Measurements from ENCODE around the gene RGS11.
"Not testable (repeated sequence)": the region's sequence is repeated elsewhere in the genome, so short reads cannot be mapped to it uniquely, and the experiment has no call there.

The RGS11 gene

DNA sequence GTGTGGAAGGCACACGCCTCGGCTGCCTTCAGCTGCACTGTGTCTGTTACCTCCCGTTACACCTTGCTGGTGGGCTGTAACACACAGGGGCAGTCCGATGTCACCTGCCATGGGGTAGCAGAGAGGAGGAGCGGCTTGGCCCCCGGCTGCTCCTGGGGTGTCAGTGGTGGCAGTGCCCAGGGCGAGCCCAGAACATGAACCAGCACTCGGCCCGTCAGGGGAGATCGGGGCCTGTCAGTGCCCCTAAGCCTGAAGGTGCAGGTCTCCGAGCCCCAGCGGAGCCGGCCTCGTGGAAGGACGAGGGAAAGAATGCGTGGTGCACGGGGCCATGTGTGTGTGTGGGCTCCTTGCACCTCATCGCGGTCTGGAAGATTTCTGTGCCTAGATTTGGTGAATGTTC is 15.4 kb downstream of the RGS11 start:
- peaks cover 11% of the 10 kb centered on the region; the same call in 1 of the 2 replicates for H3K36me3 ChIP-seq (ENCODE audit: low read depth)

DNA sequence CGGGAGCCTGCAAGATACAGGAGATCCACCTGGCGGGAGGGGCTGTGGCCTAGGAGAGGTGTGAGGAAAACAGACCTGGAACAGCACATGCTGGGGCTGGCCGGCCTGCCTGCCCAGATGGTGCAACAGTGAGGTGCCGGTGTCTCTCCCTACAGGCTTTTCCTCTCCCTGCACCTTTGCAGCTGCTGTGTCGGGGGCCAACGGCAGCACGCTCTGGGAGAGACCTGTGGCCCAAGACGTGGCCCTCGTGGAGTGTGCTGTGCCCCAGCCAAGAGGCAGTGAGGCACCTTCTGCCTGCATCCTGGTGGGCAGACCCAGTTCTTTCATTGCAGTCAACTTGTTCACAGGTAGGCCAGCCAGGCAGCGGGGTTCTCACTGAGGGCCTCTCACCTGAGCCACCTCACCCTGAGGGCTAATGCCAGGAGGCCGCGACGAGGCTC is 15.9 kb downstream of the RGS11 start:
- H3K9me3 ChIP-seq (ENCODE audit: severe bottlenecking), result no peaks in the 10 kb centered on the region
- ATAC-seq (ENCODE audit: low read depth) (no peak), DNase-seq (ENCODE audit: low spot score) (peak; percentile 60)
- H3K4me1 ChIP-seq (ENCODE audit: insufficient read depth, poor library complexity, severe bottlenecking), result no peaks in the 10 kb centered on the region
- no peak overlapping the region for H3K27ac ChIP-seq (ENCODE audit: poor library complexity, severe bottlenecking)
- TF ChIP-seq, protein P1, sequence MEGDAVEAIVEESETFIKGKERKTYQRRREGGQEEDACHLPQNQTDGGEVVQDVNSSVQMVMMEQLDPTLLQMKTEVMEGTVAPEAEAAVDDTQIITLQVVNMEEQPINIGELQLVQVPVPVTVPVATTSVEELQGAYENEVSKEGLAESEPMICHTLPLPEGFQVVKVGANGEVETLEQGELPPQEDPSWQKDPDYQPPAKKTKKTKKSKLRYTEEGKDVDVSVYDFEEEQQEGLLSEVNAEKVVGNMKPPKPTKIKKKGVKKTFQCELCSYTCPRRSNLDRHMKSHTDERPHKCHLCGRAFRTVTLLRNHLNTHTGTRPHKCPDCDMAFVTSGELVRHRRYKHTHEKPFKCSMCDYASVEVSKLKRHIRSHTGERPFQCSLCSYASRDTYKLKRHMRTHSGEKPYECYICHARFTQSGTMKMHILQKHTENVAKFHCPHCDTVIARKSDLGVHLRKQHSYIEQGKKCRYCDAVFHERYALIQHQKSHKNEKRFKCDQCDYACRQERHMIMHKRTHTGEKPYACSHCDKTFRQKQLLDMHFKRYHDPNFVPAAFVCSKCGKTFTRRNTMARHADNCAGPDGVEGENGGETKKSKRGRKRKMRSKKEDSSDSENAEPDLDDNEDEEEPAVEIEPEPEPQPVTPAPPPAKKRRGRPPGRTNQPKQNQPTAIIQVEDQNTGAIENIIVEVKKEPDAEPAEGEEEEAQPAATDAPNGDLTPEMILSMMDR (IDR thresholded peaks at IDR 0.05; ENCODE audit: poor library complexity, severe bottlenecking), result no peak
- no peaks in the 10 kb centered on the region for H3K27me3 ChIP-seq (ENCODE audit: insufficient read depth, poor library complexity, severe bottlenecking)
- H3K36me3 ChIP-seq (ENCODE audit: low read depth), result peaks cover 11% of the 10 kb centered on the region; the same call in 1 of the 2 replicates
- no peak overlapping the region for H3K4me3 ChIP-seq (ENCODE audit: severe bottlenecking)

More for the DNA sequence above, 15.4 kb downstream of the RGS11 start:
- Histone ChIP-seq H3K27me3 (ENCODE audit: insufficient read depth, poor library complexity, severe bottlenecking) (no peaks in the 10 kb centered on the region), H3K4me3 (ENCODE audit: severe bottlenecking) (no peak overlapping the region), H3K9me3 (ENCODE audit: severe bottlenecking) (no peaks in the 10 kb centered on the region), H3K4me1 (ENCODE audit: insufficient read depth, poor library complexity, severe bottlenecking) (no peaks in the 10 kb centered on the region), H3K27ac (ENCODE audit: poor library complexity, severe bottlenecking) (no peak overlapping the region)
- DNase-seq (ENCODE audit: low spot score) (no peak), ATAC-seq (ENCODE audit: low read depth) (no peak)
- TF ChIP-seq, protein P1 (IDR thresholded peaks at IDR 0.05; ENCODE audit: poor library complexity, severe bottlenecking), result no peak

GRCh38 chr16:259226-259625 is 16.5 kb downstream of the RGS11 start:
- no peak for ATAC-seq (ENCODE audit: low read depth)
- DNase-seq (ENCODE audit: low spot score), result no peak
- H3K4me3 ChIP-seq (ENCODE audit: severe bottlenecking), result no peak overlapping the region
- no peaks in the 10 kb centered on the region for H3K9me3 ChIP-seq (ENCODE audit: severe bottlenecking)
- no peaks in the 10 kb centered on the region for H3K4me1 ChIP-seq (ENCODE audit: insufficient read depth, poor library complexity, severe bottlenecking)
- H3K27me3 ChIP-seq (ENCODE audit: insufficient read depth, poor library complexity, severe bottlenecking), result no peaks in the 10 kb centered on the region
- H3K27ac ChIP-seq (ENCODE audit: poor library complexity, severe bottlenecking), result no peak overlapping the region
- H3K36me3 ChIP-seq (ENCODE audit: low read depth), result peaks cover 11% of the 10 kb centered on the region
- TF ChIP-seq, protein P1 (IDR thresholded peaks at IDR 0.05; ENCODE audit: poor library complexity, severe bottlenecking), result no peak

DNA sequence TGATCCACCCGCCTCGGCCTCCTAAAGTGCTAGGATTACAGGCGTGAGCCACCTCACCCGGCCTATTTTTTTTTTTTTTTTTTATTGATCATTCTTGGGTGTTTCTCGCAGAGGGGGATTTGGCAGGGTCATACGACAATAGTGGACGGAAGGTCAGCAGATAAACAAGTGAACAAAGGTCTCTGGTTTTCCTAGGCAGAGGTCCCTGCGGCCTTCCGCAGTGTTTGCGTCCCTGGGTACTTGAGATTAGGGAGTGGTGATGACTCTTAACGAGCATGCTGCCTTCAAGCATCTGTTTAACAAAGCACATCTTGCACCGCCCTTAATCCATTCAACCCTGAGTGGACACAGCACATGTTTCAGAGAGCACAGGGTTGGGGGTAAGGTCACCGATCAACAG is 17.7 kb downstream of the RGS11 start:
- ATAC-seq (ENCODE audit: low read depth); H3K27ac ChIP-seq (ENCODE audit: poor library complexity, severe bottlenecking): not testable (repeated sequence)

GRCh38 chr16:255183-255582 is 20.6 kb downstream of the RGS11 start:
- no peak overlapping the region for H3K27ac ChIP-seq (ENCODE audit: poor library complexity, severe bottlenecking)
- no peaks in the 10 kb centered on the region for H3K4me1 ChIP-seq (ENCODE audit: insufficient read depth, poor library complexity, severe bottlenecking)
- no peak overlapping the region for H3K4me3 ChIP-seq (ENCODE audit: severe bottlenecking)
- ATAC-seq (ENCODE audit: low read depth), result no peak
- H3K27me3 ChIP-seq (ENCODE audit: insufficient read depth, poor library complexity, severe bottlenecking), result no peaks in the 10 kb centered on the region
- DNase-seq (ENCODE audit: low spot score), result no peak
- no peaks in the 10 kb centered on the region for H3K9me3 ChIP-seq (ENCODE audit: severe bottlenecking)
- peaks cover 16% of the 10 kb centered on the region for H3K36me3 ChIP-seq (ENCODE audit: low read depth)
- TF ChIP-seq, protein P1 (IDR thresholded peaks at IDR 0.05; ENCODE audit: poor library complexity, severe bottlenecking), result no peak

More for the DNA sequence above, 17.7 kb downstream of the RGS11 start:
- DNase-seq (ENCODE audit: low spot score); H3K27me3 ChIP-seq (ENCODE audit: insufficient read depth, poor library complexity, severe bottlenecking); H3K9me3 ChIP-seq (ENCODE audit: severe bottlenecking); H3K4me3 ChIP-seq (ENCODE audit: severe bottlenecking); H3K4me1 ChIP-seq (ENCODE audit: insufficient read depth, poor library complexity, severe bottlenecking): not testable (repeated sequence)
- H3K36me3 ChIP-seq (ENCODE audit: low read depth), result peaks cover 11% of the 10 kb centered on the region

Data from RWPE2 (cell line).